Left ventricle myocardium inferior (tissue), 1 donor: ENCODE results near the gene NDUFV1. TPM values are rescaled to one million over a fixed set of nuclear protein-coding genes. Genes with fewer than 3 reads are reported as not detected.

Experiments
- DNase-seq: peaks from one replicate; pipeline ENCODE4 v3.0.0-alpha.2; 2020
- H3K27ac ChIP-seq: fragments of 200-600 bp; replicated peaks from 2 replicates; pipeline ENCODE4 v1.8.0; 2021
- H3K27me3 ChIP-seq: fragments of 200-600 bp; 2 replicates; pipeline ENCODE4 v1.8.0; 2021; ENCODE audit warnings: low read depth
- H3K36me3 ChIP-seq: fragments of 200-600 bp; 2 replicates; pipeline ENCODE4 v1.8.0; 2021
- H3K4me1 ChIP-seq: fragments of 200-600 bp; 2 replicates; pipeline ENCODE4 v1.8.0; 2021
- H3K4me3 ChIP-seq: fragments of 200-600 bp; 2 replicates; pipeline ENCODE4 v1.8.0; 2021; ENCODE audit warnings: mild to moderate bottlenecking, moderate library complexity
- H3K9me3 ChIP-seq: fragments of 200-600 bp; replicated peaks from 2 replicates; pipeline ENCODE4 v1.8.0; 2021
- intact Hi-C: fragments of 100-400 bp; cut with micrococcal nuclease; formaldehyde crosslinking; loops from one replicate; pipeline ENCODE4 v1.11.0; 2022
- total RNA-seq: library from RNA; stranded (reverse); fragmentation: NEBNext Ultra II Directional; extraction: Animal tissue kit (Norgen Biotek cat#: 25700); gene quantifications from one replicate; pipeline ENCODE4 v1.2.1, GENCODE V29; 2021
- TF ChIP-seq, protein P1 (sequence below): fragments of 200-600 bp; IDR thresholded peaks from 2 replicates; pipeline ENCODE4 v1.8.0; 2021; ENCODE audit warnings: antibody characterized with exemption, mild to moderate bottlenecking, borderline replicate concordance
- donor health status: DM: no; HTN: yes; CAD: no; lungs with severe emphysema.

Gene NDUFV1
- total RNA-seq, 1 donor from 2014 or later: 640 TPM

DNA sequence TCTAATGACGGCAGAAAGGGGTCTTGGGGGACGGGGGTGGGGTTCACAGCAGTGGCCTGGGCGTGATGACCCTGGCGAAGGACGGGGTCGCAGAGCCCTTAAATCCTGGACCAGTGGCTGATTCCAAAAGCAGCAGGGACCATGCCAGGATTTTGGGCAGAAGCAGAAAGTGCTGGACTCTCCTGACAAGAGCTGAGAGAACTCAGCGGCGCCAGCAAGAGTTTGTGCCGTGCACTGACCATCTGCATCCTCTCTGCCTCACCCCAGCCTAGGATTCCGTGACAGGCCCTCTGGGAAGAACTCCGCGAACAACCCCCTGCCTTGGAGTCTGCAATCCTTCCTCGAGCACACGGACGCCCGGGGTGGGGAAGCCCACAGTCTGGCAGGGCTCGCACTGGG lies 644 bp upstream of the NDUFV1 start:
- H3K9me3 ChIP-seq: no peaks in the 10 kb centered on the region
- H3K27ac ChIP-seq: peak overlapping the region; percentile 95
- peaks cover 30% of the 10 kb centered on the region for H3K36me3 ChIP-seq
- TF ChIP-seq, protein P1, sequence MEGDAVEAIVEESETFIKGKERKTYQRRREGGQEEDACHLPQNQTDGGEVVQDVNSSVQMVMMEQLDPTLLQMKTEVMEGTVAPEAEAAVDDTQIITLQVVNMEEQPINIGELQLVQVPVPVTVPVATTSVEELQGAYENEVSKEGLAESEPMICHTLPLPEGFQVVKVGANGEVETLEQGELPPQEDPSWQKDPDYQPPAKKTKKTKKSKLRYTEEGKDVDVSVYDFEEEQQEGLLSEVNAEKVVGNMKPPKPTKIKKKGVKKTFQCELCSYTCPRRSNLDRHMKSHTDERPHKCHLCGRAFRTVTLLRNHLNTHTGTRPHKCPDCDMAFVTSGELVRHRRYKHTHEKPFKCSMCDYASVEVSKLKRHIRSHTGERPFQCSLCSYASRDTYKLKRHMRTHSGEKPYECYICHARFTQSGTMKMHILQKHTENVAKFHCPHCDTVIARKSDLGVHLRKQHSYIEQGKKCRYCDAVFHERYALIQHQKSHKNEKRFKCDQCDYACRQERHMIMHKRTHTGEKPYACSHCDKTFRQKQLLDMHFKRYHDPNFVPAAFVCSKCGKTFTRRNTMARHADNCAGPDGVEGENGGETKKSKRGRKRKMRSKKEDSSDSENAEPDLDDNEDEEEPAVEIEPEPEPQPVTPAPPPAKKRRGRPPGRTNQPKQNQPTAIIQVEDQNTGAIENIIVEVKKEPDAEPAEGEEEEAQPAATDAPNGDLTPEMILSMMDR: no peak
- peak overlapping the region; percentile 98 for H3K4me3 ChIP-seq
- DNase-seq: no peak
- intact Hi-C loops: no loop called here
- peaks cover 44% of the 10 kb centered on the region for H3K4me1 ChIP-seq
- H3K27me3 ChIP-seq: peaks cover 2% of the 10 kb centered on the region

GRCh38 chr11:67607507-67607906 lies 771 bp downstream of the NDUFV1 start:
- Histone ChIP-seq H3K27me3 (no peaks in the 10 kb centered on the region), H3K4me1 (peaks cover 44% of the 10 kb centered on the region), H3K4me3 (peak overlapping the region; percentile 98), H3K9me3 (no peaks in the 10 kb centered on the region), H3K27ac (peak overlapping the region; percentile 95), H3K36me3 (peaks cover 44% of the 10 kb centered on the region)
- intact Hi-C loops: no loop called here
- TF ChIP-seq, protein P1: no peak
- no peak for DNase-seq

DNA sequence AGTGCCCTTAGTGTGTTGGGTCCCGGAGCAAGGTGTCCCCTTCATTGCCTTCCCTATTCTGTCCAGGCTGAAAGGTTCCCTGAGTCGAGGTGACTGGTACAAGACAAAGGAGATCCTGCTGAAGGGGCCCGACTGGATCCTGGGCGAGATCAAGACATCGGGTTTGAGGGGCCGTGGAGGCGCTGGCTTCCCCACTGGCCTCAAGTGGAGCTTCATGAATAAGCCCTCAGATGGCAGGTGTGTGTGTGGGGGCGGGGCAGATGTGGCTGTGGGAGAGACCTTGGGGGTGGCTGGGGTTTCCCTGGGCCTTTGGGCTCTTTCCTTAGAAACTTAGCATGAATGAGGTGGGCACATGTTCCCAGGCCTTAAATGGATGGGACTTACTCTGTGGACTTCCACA lies 1.8 kb downstream of the NDUFV1 start:
- Histone ChIP-seq H3K4me1 (peaks cover 44% of the 10 kb centered on the region), H3K36me3 (peaks cover 52% of the 10 kb centered on the region), H3K9me3 (no peaks in the 10 kb centered on the region), H3K27me3 (no peaks in the 10 kb centered on the region), H3K4me3 (no peak overlapping the region), H3K27ac (no peak overlapping the region)
- no peak for DNase-seq
- TF ChIP-seq, protein P1: no peak
- intact Hi-C loops: no loop called here

DNA sequence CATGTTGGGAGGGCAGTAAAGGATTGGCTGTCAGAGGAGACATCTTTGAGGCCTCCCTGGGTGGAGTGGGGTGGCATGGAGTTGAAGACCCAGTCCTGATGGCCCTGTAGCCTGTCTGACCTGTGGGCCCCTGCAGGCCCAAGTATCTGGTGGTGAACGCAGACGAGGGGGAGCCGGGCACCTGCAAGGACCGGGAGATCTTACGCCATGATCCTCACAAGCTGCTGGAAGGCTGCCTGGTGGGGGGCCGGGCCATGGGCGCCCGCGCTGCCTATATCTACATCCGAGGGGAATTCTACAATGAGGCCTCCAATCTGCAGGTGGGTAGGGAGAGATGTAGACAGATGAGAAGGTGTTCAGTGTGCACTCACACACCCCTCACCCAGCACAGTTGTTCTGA lies 2.6 kb downstream of the NDUFV1 start:
- Histone ChIP-seq H3K27me3 (no peaks in the 10 kb centered on the region), H3K9me3 (no peaks in the 10 kb centered on the region), H3K4me3 (no peak overlapping the region), H3K36me3 (peaks cover 52% of the 10 kb centered on the region), H3K4me1 (peaks cover 52% of the 10 kb centered on the region), H3K27ac (no peak overlapping the region)
- DNase-seq: no peak
- intact Hi-C loops: no loop called here
- TF ChIP-seq, protein P1: no peak

DNA sequence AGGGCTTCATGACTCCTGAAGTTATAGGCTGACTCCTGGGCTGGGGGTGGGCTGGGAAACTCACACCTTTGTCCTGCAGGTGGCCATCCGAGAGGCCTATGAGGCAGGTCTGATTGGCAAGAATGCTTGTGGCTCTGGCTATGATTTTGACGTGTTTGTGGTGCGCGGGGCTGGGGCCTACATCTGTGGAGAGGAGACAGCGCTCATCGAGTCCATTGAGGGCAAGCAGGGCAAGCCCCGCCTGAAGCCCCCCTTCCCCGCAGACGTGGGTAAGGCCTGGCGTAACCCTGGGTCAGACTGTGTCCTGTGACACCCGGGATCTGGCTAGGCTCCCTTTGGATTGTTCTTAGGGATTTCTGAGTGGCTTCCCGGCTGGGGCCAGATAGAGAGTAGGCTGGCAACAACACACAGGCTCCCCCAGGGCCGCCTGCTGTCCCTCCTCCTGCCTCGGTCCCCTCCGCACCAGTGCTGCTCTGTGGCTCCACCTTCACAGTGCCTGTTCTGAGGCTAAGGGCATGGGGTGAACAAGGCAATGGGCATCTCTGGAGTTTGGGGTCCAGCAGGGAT lies 3.6 kb downstream of the NDUFV1 start:
- TF ChIP-seq, protein P1: no peak
- intact Hi-C loops: no loop called here
- H3K36me3 ChIP-seq: peaks cover 52% of the 10 kb centered on the region
- H3K27ac ChIP-seq: no peak overlapping the region
- H3K9me3 ChIP-seq: no peaks in the 10 kb centered on the region
- no peak overlapping the region for H3K4me3 ChIP-seq
- no peak for DNase-seq
- H3K4me1 ChIP-seq: peaks cover 63% of the 10 kb centered on the region
- peaks cover 8% of the 10 kb centered on the region for H3K27me3 ChIP-seq
